Neutrophil (primary cell): ENCODE measurements around the gene MAP3K7CL.

Experiments
- H3K27ac ChIP-seq: fragments of 200-600 bp; sonication (generic); 2 replicates; pipeline ENCODE4 v1.5.1; 2016; ENCODE audit warnings: mild to moderate bottlenecking, moderate library complexity
- H3K27me3 ChIP-seq: fragments of 200-600 bp; sonication (generic); 2 replicates; pipeline ENCODE4 v1.6.0; 2016; ENCODE audit warnings: mild to moderate bottlenecking
- H3K36me3 ChIP-seq: fragments of 200-600 bp; sonication (generic); 2 replicates; pipeline ENCODE4 v1.5.1; 2017
- H3K4me1 ChIP-seq, 2 experiments: fragments of 200-600 bp in 1 of 2; sonication (generic) in 1 of 2; 1 replicate in 1 of 2; 2 replicates in 1 of 2; pipeline versions ENCODE4 v1.5.1 to v1.6.1; 2013 to 2016; ENCODE audit warnings: low read depth in 1 of 2, low read length in 1 of 2, mild to moderate bottlenecking in 1 of 2, moderate library complexity in 1 of 2; ENCODE audit not compliant: control insufficient read depth in 1 of 2, insufficient read depth in 1 of 2
- H3K4me3 ChIP-seq, 2 experiments: fragments of 200-600 bp in 1 of 2; sonication (generic) in 1 of 2; 1 replicate in 1 of 2; 2 replicates in 1 of 2; pipeline ENCODE4 v1.5.1; 2013 to 2016; ENCODE audit warnings: low read depth in 1 of 2, low read length in 1 of 2, mild to moderate bottlenecking in 1 of 2, moderate library complexity in 1 of 2
- H3K9me3 ChIP-seq: fragments of 200-600 bp; sonication (generic); 2 replicates; pipeline ENCODE4 v1.5.1; 2016
- CTCF ChIP-seq: fragments of 200-600 bp; sonication (generic); IDR thresholded peaks from 2 replicates; pipeline ENCODE4 v1.5.1; 2016; ENCODE audit warnings: antibody characterized with exemption

MAP3K7CL gene

DNA sequence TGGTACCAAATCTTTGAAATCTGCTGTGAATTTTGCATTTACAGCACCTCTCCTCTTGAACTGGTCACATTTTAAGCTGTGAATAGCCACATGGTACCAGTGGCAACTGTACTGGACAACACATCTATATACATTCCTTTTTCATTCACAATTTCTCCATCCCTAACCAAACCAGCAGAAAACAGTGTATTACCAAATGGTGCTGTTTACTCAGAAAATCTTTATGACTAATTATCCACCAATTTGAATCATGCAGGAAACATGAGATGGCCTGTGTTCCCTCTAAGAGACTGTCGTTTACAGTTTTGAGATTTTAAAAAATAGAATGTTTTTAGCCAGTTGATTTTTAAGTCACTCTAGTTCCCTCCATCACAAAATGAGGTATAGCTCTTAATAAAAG lies 39.4 kb upstream of the MAP3K7CL start:
- TF ChIP-seq CTCF = no peak
- no peaks in the 10 kb centered on the region for H3K27me3 ChIP-seq
- H3K27ac ChIP-seq = no peak overlapping the region
- H3K36me3 ChIP-seq = no peaks in the 10 kb centered on the region
- peaks cover 22 to 23% of the 10 kb centered on the region in 2 experiments for H3K4me1 ChIP-seq
- no peak overlapping the region for H3K4me3 ChIP-seq
- H3K9me3 ChIP-seq = no peaks in the 10 kb centered on the region

DNA sequence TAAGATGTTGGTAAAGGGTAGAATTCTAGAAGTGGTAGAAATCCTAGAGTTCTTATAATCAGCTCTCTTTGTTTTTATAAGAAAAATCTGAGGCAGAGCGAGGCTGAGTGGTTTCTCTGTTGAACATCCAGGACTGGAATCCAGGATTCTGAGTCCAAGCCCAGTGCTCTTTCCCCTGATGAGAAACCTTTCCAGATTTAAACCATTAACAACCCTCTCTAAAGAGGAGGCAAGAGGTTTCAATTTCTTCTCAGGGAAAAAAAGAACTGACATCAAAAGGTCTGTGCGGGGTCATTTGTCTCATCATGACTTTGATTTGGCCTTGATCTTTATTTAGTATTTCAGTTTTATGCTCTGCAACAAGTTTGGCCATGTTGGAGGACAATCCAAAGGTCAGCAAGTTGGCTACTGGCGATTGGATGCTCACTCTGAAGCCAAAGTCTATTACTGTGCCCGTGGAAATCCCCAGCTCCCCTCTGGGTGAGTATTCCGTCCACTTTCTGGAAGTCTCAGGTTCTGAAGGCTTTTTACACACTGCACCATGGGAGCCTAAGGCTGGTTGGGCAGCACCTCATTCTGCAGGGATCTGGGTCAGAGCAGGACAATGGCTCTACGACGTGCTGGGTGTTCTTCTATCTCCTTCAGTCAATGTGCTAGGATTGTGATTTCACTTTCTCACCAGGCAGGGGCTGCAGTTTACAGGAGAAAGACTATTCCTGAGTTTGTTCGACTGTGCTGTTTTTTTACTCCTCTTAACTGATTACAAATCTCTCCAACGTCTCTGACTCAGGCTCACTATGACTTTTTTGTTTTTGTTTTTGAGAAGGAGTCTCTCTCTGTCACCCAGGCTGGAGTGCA lies 38.1 kb upstream of the MAP3K7CL start:
- peak overlapping the region; percentile 37 for H3K27ac ChIP-seq
- no peak for TF ChIP-seq CTCF

GRCh38 chr21:29096218-29097015 lies 34.0 kb upstream of the MAP3K7CL start:
- Histone ChIP-seq H3K4me1 (peaks cover 61% of the 10 kb centered on the region in 2 experiments), H3K9me3 (no peaks in the 10 kb centered on the region), H3K27me3 (no peaks in the 10 kb centered on the region), H3K4me3 (peak overlapping the region; percentile 18 to 40), H3K36me3 (no peaks in the 10 kb centered on the region), H3K27ac (peak overlapping the region; percentile 95)
- TF ChIP-seq CTCF = no peak

More for the DNA sequence above, 38.1 kb upstream of the MAP3K7CL start:
- no peaks in the 10 kb centered on the region for H3K27me3 ChIP-seq
- no peak overlapping the region for H3K4me3 ChIP-seq
- peaks cover 35 to 36% of the 10 kb centered on the region in 2 experiments for H3K4me1 ChIP-seq
- no peaks in the 10 kb centered on the region for H3K36me3 ChIP-seq
- no peaks in the 10 kb centered on the region for H3K9me3 ChIP-seq

DNA sequence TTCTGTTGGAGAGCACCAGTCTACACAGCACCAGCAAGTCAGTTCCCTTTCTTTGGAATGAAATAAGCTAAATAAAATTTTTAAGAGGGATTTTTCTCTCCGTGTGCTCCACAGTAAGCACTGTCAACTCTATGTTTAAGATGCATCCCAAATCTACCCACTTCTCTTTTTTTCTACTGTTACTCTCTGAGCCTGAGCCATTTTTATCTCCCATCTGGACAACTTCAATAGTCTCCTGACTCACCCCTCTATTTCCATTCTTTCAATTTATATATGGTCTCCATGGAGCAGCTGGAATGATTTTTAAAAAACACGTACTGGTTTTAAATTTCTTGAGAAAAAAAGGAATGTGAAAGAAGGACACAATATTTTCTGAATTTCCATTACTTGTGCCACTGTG lies 32.3 kb upstream of the MAP3K7CL start:
- peak overlapping the region; percentile 95 for H3K27ac ChIP-seq
- H3K9me3 ChIP-seq = no peaks in the 10 kb centered on the region
- H3K4me1 ChIP-seq = peaks cover 62 to 65% of the 10 kb centered on the region in 2 experiments
- no peak overlapping the region for H3K4me3 ChIP-seq
- no peaks in the 10 kb centered on the region for H3K27me3 ChIP-seq
- no peak for TF ChIP-seq CTCF
- H3K36me3 ChIP-seq = no peaks in the 10 kb centered on the region

GRCh38 chr21:29102791-29103257 lies 27.6 kb upstream of the MAP3K7CL start:
- no peaks in the 10 kb centered on the region for H3K27me3 ChIP-seq
- no peaks in the 10 kb centered on the region for H3K36me3 ChIP-seq
- H3K27ac ChIP-seq = no peak overlapping the region
- no peaks in the 10 kb centered on the region for H3K9me3 ChIP-seq
- peaks cover 34 to 37% of the 10 kb centered on the region in 2 experiments for H3K4me1 ChIP-seq
- no peak for TF ChIP-seq CTCF
- H3K4me3 ChIP-seq = no peak overlapping the region
